ENCODE measurements around the gene RASGEF1C. TPM values are rescaled to one million over a fixed set of nuclear protein-coding genes. Genes with fewer than 3 reads are reported as not detected.

The RASGEF1C gene
- total RNA-seq, 1 experiment from 2014 or later, result not detected

DNA sequence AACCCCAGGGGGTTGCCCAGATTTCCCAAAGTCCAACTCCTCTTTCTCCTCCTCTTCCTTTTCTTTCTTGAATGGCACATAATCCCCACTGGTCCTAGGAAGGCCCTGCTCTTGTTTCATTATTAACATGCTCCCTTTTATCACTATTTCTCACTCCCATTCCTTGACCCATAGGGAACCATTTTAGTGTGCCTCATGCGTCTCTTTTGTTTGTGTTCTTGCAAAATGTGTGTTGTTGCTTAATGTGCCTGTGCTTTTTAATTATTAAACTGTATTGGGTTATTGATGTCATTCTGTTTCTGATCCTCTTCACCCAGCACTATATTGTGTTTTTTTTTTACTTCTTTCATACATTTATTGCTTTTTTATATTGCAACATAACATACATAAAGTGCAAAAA is 133.3 kb downstream of the RASGEF1C start:
- Histone ChIP-seq H3K27ac (ENCODE audit: low read length) (no peak overlapping the region), H3K9ac (ENCODE audit: low read length) (no peak overlapping the region), H3K9me3 (ENCODE audit: low read length) (no peaks in the 10 kb centered on the region), H4K20me1 (ENCODE audit: insufficient read depth, low read depth, low read length) (no peaks in the 10 kb centered on the region), H2AFZ (ENCODE audit: low read length) (no peak overlapping the region), H3K4me1 (ENCODE audit: low read length) (no peaks in the 10 kb centered on the region), H3K9me2 (replicated peaks; ENCODE audit: insufficient read depth, low read length) (no peaks in the 10 kb centered on the region), H3K4me3 (ENCODE audit: low read length) (no peak overlapping the region), H3K36me3 (ENCODE audit: insufficient read depth, low read length) (no peaks in the 10 kb centered on the region), H3K4me2 (ENCODE audit: low read depth, low read length, poor library complexity, severe bottlenecking) (no peak overlapping the region), H3K79me2 (ENCODE audit: low read length) (no peaks in the 10 kb centered on the region), H3K27me3 (ENCODE audit: low read length) (no peaks in the 10 kb centered on the region)
- no peak for DNase-seq

DNA sequence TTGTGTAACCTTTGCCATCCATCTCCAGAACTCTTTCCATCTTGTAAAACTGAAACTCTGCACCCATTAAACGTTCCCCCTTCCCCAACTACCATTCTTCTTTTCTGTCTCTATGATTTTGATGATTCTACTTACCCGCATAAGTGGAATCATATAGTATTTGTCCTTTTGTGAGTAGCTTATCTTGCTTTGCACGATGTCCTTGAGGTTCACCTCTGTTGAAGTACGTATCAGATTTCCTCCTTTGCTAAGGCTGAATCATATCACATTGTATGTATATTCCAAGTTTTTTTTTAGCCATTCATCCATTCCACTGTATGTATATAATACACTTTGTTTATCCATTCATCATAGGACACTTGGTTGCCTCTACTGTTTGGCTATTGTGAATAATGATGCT is 134.5 kb downstream of the RASGEF1C start:
- Histone ChIP-seq H3K4me3 (ENCODE audit: low read length) (no peak overlapping the region), H3K4me1 (ENCODE audit: low read length) (no peaks in the 10 kb centered on the region), H3K27ac (ENCODE audit: low read length) (no peak overlapping the region), H3K27me3 (ENCODE audit: low read length) (no peaks in the 10 kb centered on the region), H3K9me2 (replicated peaks; ENCODE audit: insufficient read depth, low read length) (no peaks in the 10 kb centered on the region), H2AFZ (ENCODE audit: low read length) (no peak overlapping the region), H3K9me3 (ENCODE audit: low read length) (no peaks in the 10 kb centered on the region), H3K4me2 (ENCODE audit: low read depth, low read length, poor library complexity, severe bottlenecking) (no peak overlapping the region), H3K79me2 (ENCODE audit: low read length) (no peaks in the 10 kb centered on the region), H3K36me3 (ENCODE audit: insufficient read depth, low read length) (no peaks in the 10 kb centered on the region), H3K9ac (ENCODE audit: low read length) (no peak overlapping the region), H4K20me1 (ENCODE audit: insufficient read depth, low read depth, low read length) (no peaks in the 10 kb centered on the region)
- no peak for DNase-seq

DNA sequence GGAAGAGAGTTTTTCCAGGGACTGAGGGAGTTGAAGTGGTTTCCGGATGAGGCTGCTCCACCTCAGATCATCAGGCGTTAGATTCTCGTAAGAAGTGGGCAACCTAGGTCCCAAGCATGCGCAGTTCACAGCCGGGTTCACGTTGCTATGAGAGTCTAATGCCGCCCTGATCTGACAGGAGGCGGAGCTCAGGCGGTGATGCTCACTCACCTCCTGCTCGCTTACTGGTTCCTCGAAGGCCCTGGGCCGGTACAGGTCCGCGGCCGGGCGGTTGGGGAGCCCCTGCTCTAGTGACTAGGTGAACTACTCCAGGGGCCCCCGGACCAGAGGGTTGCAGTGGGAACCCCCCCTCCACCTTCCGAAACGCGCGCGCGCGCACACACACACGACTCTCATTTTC is 136.5 kb downstream of the RASGEF1C start:
- Histone ChIP-seq H3K27ac (ENCODE audit: low read length) (no peak overlapping the region), H3K9me3 (ENCODE audit: low read length) (no peaks in the 10 kb centered on the region), H3K9ac (ENCODE audit: low read length) (no peak overlapping the region), H3K9me2 (replicated peaks; ENCODE audit: insufficient read depth, low read length) (no peaks in the 10 kb centered on the region), H3K4me1 (ENCODE audit: low read length) (no peaks in the 10 kb centered on the region), H3K79me2 (ENCODE audit: low read length) (no peaks in the 10 kb centered on the region), H3K4me2 (ENCODE audit: low read depth, low read length, poor library complexity, severe bottlenecking) (no peak overlapping the region), H3K27me3 (ENCODE audit: low read length) (no peaks in the 10 kb centered on the region), H2AFZ (ENCODE audit: low read length) (no peak overlapping the region), H3K36me3 (ENCODE audit: insufficient read depth, low read length) (no peaks in the 10 kb centered on the region), H3K4me3 (ENCODE audit: low read length) (no peak overlapping the region), H4K20me1 (ENCODE audit: insufficient read depth, low read depth, low read length) (no peaks in the 10 kb centered on the region)
- no peak for DNase-seq

DNA sequence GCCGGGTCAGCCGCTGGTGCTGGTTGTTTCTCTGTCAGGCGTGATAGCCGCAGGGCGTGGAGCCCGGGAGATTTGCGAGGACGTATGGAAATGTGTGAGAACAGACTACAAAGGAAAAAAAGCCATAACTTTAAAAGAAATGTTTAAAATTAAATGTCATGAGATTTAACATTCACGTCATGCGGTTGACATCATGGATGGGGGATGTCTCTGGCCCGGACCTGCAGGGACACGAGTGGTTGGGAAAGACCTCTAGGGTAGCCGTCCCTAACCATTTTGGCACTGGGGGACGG is 136.8 kb downstream of the RASGEF1C start:
- H3K9ac ChIP-seq (ENCODE audit: low read length), result no peak overlapping the region
- DNase-seq, result no peak
- H3K9me2 ChIP-seq (replicated peaks; ENCODE audit: insufficient read depth, low read length), result no peaks in the 10 kb centered on the region
- H4K20me1 ChIP-seq (ENCODE audit: insufficient read depth, low read depth, low read length), result no peaks in the 10 kb centered on the region
- no peak overlapping the region for H3K4me2 ChIP-seq (ENCODE audit: low read depth, low read length, poor library complexity, severe bottlenecking)
- H3K9me3 ChIP-seq (ENCODE audit: low read length), result no peaks in the 10 kb centered on the region
- no peaks in the 10 kb centered on the region for H3K27me3 ChIP-seq (ENCODE audit: low read length)
- H2AFZ ChIP-seq (ENCODE audit: low read length), result no peak overlapping the region
- H3K4me3 ChIP-seq (ENCODE audit: low read length), result no peak overlapping the region
- H3K36me3 ChIP-seq (ENCODE audit: insufficient read depth, low read length), result no peaks in the 10 kb centered on the region
- H3K27ac ChIP-seq (ENCODE audit: low read length), result no peak overlapping the region
- H3K4me1 ChIP-seq (ENCODE audit: low read length), result no peaks in the 10 kb centered on the region
- H3K79me2 ChIP-seq (ENCODE audit: low read length), result no peaks in the 10 kb centered on the region

DNA sequence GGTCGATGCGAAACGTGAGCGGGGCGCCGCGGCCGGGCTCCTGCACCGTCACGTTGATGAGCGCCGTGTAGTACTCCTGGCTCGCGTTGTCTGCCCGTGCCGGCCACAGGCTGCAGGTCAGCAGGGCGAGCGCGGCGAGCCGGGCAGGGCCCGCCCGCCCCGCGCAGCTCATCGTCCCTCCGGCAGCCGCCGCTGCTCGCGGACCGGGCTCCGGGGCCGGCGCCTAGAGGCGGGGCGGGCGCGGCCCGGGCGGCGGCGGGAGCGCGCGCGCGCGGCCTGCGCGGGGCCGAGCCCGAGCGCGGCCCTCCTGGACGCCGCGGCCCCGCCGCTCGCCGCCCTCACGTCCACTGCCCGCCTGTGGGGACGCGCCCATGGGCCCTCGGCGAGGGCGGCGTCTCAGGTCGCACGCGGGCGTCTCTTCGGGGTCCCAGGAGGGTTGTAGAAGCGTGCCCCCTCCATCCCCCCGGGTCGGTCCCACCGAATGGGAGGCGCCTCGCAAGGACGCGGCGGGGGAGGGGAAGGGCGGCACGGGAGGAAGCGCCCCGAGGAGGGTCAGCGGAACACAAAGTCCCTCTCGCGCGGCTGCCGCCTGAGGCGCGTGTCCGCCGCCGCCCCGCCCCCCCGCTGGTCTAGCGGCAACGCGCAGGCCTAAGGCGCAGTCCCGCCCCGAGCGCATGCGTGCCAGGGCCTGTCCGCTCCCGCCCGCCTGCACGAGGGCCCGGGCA is 137.3 kb downstream of the RASGEF1C start, which contains the start of gene RNF130:
RNF130 (minus strand) TSS at position 229 of the 725 bp plus-strand sequence; CDS start at position 172, 57 bp downstream.
- no peak within 1 kb of the TSS for H3K4me3 ChIP-seq (ENCODE audit: low read length)

DNA sequence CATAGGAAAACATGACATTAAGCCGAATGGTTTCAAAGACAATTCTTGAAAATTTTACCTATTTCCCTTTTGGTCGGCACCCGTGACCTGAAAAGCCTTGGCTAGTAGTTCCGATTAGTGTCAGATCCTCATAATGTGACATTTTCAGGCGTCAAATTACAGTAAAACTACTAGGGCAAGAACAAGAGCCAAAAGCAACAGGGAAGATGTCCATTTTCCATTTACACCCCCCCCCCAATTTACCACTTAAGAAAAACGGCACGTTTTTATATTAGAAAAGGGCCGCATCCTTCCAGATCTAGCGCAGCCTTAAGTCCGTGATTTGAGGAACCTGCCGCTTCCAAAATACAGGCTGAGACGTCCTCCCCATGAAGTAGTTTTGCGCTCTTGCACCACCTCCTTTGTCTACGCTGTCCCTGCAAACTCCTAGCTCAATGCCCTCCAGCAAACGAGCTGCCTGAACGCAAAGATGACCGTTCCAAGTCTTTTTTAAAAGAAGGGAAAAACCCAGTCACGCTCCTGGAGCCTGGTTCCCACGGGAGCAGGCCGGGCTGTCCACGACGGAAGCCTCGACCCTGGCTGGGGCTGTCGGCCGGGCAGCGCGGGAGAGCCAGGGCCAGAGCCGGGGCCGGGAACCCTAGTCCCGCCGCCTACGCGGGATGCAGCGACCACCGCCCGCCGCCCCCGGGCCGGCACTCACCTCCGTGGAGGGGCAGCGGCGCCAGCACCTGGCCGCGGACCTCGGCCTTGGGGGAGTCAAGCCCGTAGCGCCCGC is 138.1 kb downstream of the RASGEF1C start:
- H3K9ac ChIP-seq (ENCODE audit: low read length), result no peak overlapping the region
- DNase-seq, result no peak
- H4K20me1 ChIP-seq (ENCODE audit: insufficient read depth, low read depth, low read length), result no peaks in the 10 kb centered on the region
- no peak overlapping the region for H2AFZ ChIP-seq (ENCODE audit: low read length)
- no peak overlapping the region for H3K4me2 ChIP-seq (ENCODE audit: low read depth, low read length, poor library complexity, severe bottlenecking)
- no peaks in the 10 kb centered on the region for H3K4me1 ChIP-seq (ENCODE audit: low read length)
- H3K36me3 ChIP-seq (ENCODE audit: insufficient read depth, low read length), result no peaks in the 10 kb centered on the region
- no peak overlapping the region for H3K27ac ChIP-seq (ENCODE audit: low read length)
- no peaks in the 10 kb centered on the region for H3K9me2 ChIP-seq (replicated peaks; ENCODE audit: insufficient read depth, low read length)
- H3K9me3 ChIP-seq (ENCODE audit: low read length), result no peaks in the 10 kb centered on the region
- H3K4me3 ChIP-seq (ENCODE audit: low read length), result no peak overlapping the region
- H3K79me2 ChIP-seq (ENCODE audit: low read length), result no peaks in the 10 kb centered on the region
- H3K27me3 ChIP-seq (ENCODE audit: low read length), result no peaks in the 10 kb centered on the region

More for the DNA sequence above, 137.3 kb downstream of the RASGEF1C start, which contains the start of gene RNF130:
- Histone ChIP-seq H3K9me2 (replicated peaks; ENCODE audit: insufficient read depth, low read length) (no peaks in the 10 kb centered on the region), H4K20me1 (ENCODE audit: insufficient read depth, low read depth, low read length) (no peaks in the 10 kb centered on the region), H3K36me3 (ENCODE audit: insufficient read depth, low read length) (no peaks in the 10 kb centered on the region), H2AFZ (ENCODE audit: low read length) (no peak within 1 kb of the TSS), H3K4me2 (ENCODE audit: low read depth, low read length, poor library complexity, severe bottlenecking) (no peak within 1 kb of the TSS), H3K27ac (ENCODE audit: low read length) (no peak within 1 kb of the TSS), H3K27me3 (ENCODE audit: low read length) (no peaks in the 10 kb centered on the region), H3K79me2 (ENCODE audit: low read length) (no peaks in the 10 kb centered on the region), H3K9ac (ENCODE audit: low read length) (no peak within 1 kb of the TSS), H3K9me3 (ENCODE audit: low read length) (no peaks in the 10 kb centered on the region), H3K4me1 (ENCODE audit: low read length) (no peaks in the 10 kb centered on the region)
- DNase-seq, result no peak

DNA sequence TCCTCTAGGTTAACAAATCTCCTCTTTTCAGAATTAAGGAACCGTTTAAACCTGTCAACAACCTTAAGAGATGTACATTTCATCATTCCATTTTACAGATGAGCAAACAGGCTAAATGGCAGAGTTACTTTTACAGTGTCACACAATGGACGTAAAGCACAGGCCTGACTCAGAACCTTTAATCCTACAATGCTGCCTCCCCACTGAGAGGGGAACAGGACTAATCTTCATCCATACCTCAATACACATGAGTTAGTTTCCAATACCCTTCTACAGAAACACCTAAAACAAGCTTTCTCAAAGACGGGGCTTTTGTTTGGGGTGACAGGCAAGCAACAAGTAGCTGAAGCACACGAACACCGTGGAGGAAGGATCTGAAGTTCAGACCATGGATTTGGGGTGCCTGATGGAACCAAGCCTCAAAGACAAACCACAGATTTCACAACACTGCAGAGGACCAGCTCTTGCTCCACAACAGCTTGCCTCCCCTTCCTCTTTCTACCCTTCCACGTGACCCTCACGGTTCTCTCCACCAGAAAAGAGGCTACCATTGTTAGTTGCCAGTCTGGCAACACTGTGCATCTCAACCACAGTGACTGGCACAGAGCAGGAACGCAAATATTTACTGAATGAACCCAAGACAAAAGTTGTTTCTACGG is 139.3 kb downstream of the RASGEF1C start:
- H3K4me1 ChIP-seq (ENCODE audit: low read length), result no peaks in the 10 kb centered on the region
- H3K27ac ChIP-seq (ENCODE audit: low read length), result no peak overlapping the region
- H2AFZ ChIP-seq (ENCODE audit: low read length), result no peak overlapping the region
- no peaks in the 10 kb centered on the region for H3K27me3 ChIP-seq (ENCODE audit: low read length)
- no peak overlapping the region for H3K4me3 ChIP-seq (ENCODE audit: low read length)
- H3K9me3 ChIP-seq (ENCODE audit: low read length), result no peaks in the 10 kb centered on the region
- H3K4me2 ChIP-seq (ENCODE audit: low read depth, low read length, poor library complexity, severe bottlenecking), result no peak overlapping the region
- no peaks in the 10 kb centered on the region for H4K20me1 ChIP-seq (ENCODE audit: insufficient read depth, low read depth, low read length)
- no peaks in the 10 kb centered on the region for H3K9me2 ChIP-seq (replicated peaks; ENCODE audit: insufficient read depth, low read length)
- DNase-seq, result no peak
- no peaks in the 10 kb centered on the region for H3K36me3 ChIP-seq (ENCODE audit: insufficient read depth, low read length)
- H3K9ac ChIP-seq (ENCODE audit: low read length), result no peak overlapping the region
- H3K79me2 ChIP-seq (ENCODE audit: low read length), result no peaks in the 10 kb centered on the region

DNA sequence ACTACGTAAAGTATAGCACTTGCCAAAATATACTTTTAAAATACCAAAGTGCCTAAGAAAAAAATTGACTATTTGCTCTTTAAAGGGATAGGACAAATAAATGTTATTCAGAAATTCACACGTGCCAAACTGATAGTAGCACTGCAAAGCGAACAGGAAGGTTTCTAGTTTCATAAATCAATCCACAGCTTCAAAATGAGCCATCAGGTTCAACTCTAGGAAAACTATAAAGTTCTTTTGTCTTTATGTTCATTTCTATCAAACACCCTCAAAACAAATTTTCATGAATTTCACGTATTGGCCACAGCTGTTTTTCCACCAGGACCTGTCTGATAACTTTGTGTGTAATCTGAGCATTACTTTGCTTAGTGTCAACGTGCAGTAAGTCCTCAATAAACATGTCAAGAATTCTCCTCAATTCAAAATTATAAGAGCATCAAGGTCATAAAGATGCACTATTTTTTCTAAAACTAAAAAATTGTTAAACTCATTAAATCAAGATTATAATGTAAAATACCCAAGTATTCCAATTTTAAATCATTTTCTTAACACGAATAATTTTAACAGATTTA is 140.4 kb downstream of the RASGEF1C start:
- no peak for DNase-seq
- H3K9ac ChIP-seq (ENCODE audit: low read length), result no peak overlapping the region
- no peaks in the 10 kb centered on the region for H3K27me3 ChIP-seq (ENCODE audit: low read length)

More for the DNA sequence above, 140.4 kb downstream of the RASGEF1C start:
- Histone ChIP-seq H3K36me3 (ENCODE audit: insufficient read depth, low read length) (no peaks in the 10 kb centered on the region), H3K9me2 (replicated peaks; ENCODE audit: insufficient read depth, low read length) (no peaks in the 10 kb centered on the region), H3K4me1 (ENCODE audit: low read length) (no peaks in the 10 kb centered on the region), H3K27ac (ENCODE audit: low read length) (no peak overlapping the region), H4K20me1 (ENCODE audit: insufficient read depth, low read depth, low read length) (no peaks in the 10 kb centered on the region), H3K4me2 (ENCODE audit: low read depth, low read length, poor library complexity, severe bottlenecking) (no peak overlapping the region), H3K9me3 (ENCODE audit: low read length) (no peaks in the 10 kb centered on the region), H2AFZ (ENCODE audit: low read length) (no peak overlapping the region), H3K79me2 (ENCODE audit: low read length) (no peaks in the 10 kb centered on the region), H3K4me3 (ENCODE audit: low read length) (no peak overlapping the region)

All from Karpas-422 (cell line).